Erythroblast (primary cell): ENCODE measurements around the gene STK4.

ENCODE experiments used
- GATA1 ChIP-seq: IDR thresholded peaks from 2 replicates; pipeline ENCODE4 v1.6.1; 2011; ENCODE audit warnings: low read depth, mild to moderate bottlenecking, control low read depth, low read length, moderate library complexity
- POLR2A ChIP-seq: IDR thresholded peaks from 2 replicates; pipeline ENCODE4 v1.6.1; 2011; ENCODE audit warnings: mild to moderate bottlenecking, low read length

DNA sequence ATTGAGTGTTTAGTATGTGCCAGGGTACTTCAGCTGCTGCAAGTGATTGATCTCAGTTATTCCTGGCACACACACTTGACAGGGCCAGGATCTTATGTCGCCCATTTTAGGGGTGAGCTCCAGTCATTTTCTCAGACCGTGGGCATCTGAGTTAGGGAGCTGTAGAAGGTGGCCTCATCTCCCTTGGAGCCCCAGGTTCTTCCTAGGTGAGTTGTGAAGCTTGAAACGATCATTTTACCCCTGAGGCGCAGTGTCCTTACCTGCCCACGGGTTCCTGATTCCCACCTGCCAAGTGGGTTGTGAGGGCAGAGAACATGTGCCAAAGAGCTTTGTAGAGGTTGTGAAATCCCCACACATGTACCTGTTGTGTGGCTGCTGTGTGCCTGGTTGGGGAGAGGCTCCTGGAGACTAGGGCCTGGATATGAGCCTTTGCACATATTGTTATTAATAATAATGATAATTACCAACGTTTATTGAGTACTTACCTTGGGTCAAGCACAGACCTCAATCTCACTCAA, 135.1 kb downstream of the STK4 start:
- no peak for TF ChIP-seq POLR2A
- TF ChIP-seq GATA1: no peak
